GM21723 (cell line): ENCODE results near the gene ALDH5A1.

Experiments
- ATAC-seq: cut with Tn5 transposase; IDR thresholded peaks from one replicate; pipeline ENCODE4 v1.9.1; 2021; ENCODE audit warnings: mild to moderate bottlenecking, moderate library complexity; ENCODE audit not compliant: unreplicated experiment

The ALDH5A1 gene

DNA sequence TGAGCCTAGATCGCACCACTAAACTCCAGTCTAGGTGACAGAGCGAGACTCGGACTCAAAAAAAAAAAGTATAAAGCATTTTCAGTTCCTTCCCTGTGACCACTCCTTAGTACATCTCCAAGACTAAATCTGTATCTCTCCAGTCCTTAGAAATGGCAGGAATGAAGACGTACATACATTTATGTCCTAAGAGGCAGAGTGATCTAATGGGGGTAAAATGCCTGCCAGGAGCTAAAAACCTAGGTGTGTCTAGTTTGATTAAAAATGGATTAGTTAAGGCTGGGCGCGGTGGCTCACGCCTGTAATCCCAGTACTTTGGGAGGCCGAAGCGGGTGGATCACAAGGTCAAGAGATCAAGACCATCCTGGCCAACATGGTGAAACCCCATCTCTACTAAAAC is 70.4 kb downstream of the ALDH5A1 start:
- ATAC-seq, result no peak

DNA sequence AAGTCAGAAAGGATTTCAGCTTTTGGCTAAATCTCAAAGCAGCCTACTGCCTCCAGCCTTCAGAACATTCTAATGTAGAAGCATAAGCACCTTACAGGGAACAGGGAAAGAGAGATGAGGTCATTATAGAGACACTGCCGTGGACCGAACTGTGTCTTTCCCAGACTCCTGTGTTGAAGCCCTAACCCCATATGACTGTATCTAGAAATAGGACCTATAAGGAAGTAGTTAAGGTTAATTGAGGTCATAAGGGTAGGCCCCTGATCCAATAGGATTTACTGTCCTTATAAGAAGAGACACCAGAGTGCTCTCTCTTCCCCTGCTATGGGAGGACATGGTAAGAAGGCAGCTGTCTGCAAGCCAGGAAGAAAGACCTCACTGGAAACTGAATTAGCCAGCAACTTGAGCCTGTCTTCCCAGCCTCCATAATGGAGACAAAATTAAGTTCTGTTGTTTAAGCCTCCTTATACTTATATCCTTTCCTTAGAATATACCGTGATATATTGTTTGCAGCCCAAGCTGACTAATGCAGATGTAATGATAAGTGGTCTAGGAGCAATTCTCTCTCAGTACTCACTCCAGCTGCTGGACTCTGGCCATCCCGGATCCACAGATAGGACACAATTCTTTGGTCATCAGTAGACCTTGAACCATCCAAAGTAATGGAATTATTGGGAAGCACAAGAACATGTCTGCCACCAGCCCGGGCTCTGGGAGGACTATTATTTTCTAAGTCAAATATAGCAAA is 71.4 kb downstream of the ALDH5A1 start:
- ATAC-seq, result no peak

DNA sequence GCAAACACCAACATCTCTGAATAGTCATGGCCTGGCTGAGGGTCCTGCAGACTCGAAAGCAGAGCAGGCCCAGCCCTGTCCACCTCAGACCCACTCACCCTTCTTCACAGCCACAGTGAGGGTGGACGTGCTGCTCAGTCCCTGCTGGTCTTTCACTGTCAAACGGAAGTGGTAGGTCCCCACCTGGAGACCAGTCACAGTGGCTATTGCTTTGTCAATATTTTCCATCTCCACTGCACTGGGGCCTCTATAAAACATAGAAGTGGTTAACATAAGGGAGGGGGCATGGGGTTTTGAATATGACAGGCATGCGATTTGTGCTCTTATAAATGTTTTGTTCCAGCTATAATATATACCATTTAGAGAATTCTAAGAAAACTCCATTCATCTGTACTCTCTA is 73.9 kb downstream of the ALDH5A1 start:
- no peak for ATAC-seq

DNA sequence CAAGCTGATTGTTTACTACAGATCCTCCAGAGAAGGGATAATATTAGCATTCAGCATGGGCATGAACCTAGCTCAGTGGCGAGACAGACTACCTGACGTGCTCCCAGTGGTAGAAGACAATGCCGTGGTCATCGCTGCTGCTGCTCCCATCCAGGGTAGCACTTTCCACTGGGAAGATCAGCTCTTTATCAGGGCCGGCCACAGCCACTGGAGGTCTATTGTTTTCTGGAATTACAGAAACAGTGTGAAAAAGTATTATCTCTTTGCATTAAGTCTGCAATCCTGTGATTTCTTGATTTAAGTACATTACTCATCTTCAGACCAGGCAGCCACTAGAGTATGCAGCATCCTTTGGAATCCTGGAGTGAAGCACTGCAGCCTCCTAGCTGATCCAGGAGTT is 75.0 kb downstream of the ALDH5A1 start:
- no peak for ATAC-seq

DNA sequence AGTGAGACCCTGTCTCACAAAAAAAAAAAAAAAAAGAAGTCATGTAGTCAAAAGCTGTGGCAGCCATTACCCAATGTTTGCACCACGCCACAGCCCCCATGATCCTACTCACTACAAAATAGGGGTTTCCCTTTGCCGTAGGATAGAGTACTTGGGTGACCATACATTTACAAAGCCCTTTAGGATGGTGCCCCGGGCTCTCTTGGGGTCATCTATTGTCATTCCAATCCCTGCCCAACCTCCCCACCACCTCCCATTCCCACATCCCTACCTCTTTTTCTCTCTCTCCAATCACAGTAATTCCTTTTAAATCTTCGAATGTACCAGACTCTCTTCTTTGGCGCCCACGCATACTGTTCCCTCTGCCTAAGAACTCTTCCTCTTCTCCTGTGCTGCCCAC is 76.6 kb downstream of the ALDH5A1 start:
- ATAC-seq, result no peak

DNA sequence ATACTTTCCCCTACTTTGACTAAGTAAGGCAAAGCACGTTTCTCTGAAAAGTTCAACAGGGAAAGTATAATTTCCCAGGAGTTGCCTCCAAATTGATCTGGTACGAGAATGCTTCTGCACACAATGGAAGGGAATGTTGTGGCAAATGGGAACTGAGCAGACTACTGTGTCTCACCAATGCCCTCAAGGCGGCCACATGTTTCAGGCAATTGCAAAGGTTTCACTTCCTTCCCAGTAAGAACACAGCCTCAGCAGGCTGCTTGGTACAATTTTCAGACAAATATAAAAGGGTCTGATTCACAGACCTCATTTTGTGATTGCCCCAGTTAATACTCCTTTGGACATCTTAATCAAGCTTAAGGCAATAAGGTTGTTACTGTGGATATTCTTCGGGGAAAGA is 80.0 kb downstream of the ALDH5A1 start:
- peak; percentile 87 for ATAC-seq

DNA sequence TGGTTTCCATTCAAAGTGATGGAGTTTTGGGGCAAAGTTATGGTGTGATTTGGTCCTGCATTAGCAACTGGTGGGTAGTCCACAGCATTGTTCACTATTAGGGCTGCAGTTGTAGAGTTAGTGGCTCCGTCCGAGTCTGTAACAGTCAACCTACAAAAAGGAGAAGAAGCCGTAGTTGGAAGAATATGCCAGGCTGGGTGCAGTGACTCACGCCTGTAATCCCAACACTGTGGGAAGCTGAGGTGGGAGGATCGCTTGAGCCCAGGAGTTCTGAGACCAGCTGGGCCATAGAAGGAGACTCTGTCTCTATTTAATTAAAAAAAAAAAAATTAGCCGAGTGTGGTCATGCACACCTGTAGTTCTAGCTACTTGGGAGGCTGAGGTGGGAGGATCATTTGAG is 81.7 kb downstream of the ALDH5A1 start:
- no peak for ATAC-seq

DNA sequence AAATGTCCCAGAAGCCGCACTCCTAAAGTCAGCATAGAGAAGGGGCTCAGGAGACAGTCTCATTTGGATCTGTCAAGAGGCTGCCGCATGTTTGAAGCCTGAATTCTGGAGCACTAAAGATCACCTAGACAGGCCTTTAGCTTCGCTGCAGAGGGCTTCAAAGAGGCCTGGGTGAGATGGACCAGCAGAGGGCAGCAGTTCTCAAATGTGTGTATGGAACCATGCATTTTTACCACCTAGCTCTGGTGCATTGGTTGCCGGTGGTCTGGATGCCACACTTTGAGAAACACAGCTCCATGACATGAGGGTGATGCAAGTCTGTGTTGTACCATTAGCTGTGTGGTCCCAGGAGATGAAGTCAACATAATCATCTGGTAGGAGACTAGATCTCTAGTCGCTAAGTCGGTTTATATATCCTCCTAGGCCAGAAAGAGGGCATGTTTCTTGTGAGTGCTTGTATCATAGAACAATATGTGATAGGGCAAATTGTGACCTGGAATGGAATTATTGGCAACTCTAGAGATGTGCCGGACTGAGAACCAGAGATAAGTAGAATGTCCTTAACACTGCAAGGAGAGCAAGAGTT is 86.4 kb downstream of the ALDH5A1 start:
- peak; percentile 76 for ATAC-seq

DNA sequence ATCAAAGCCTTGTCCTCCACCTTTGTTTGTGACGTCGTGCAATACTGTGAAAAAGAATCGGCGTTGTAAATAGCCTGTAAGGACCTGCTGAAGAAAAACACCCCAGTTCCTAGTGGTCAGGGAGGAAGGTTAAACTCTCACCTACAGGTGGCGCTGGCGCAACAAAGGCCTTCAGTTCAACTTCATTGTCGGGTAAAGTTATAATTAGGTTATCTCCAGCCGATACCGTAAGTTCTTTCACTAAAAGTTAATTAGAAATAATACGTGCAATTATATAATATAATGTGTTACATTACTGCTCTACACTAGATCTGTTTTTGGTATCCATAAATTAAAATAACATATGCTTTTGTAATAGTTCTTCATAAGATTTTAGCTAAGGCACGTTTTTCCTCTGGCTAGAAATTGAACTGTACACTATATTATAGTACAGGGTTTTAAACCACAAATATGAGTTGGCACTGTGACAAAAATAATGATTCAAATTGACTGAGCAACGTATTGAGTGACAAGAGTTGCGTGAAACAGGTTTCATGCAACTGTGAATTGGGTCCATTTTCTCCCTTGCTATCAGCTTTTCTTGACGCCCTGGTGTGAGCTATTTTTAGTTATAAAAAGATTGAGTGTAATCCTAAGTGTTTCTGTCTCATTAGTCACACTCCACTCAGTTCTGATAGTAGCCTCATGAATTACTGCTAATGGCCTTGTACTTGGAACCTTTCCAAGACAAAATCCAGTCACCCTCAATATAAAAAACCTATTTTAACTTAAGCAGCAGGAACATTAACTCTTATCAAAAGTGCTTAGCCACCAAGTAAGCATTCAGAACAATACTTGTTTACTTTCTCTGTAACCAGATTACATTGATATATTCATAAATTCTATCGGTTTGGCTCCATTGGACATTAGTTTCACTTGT is 89.0 kb downstream of the ALDH5A1 start:
- peak; percentile 78 for ATAC-seq

DNA sequence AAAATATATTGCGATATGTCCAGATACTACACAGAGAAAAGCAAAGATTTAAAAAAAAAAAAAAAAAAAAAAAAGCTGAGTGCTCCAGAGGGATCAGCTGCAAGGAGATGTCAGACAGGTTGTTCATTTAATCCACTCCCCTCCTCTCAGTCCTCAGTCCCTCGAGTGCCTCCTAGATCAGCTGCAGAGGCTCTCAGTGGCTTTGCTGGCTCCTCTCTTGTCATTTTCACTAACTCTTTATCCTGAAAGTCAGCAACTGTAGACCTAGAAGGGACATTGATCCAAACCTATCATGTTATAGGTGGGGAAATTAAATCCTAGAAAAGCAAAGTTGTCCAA is 89.6 kb downstream of the ALDH5A1 start:
- ATAC-seq, result no peak
